Right cardiac atrium (tissue), 5 donors: ENCODE results near the gene NACAD. TPM values are rescaled to one million over a fixed set of nuclear protein-coding genes. Genes with fewer than 3 reads are reported as not detected.

Experiments
- ATAC-seq, 2 donors: fragments of 200-7000 bp; cut with Tn5 transposase; one replicate each; pipeline versions ENCODE4 v1.8.0 to v1.9.1; 2020; ENCODE audit warnings: moderate library complexity in 2 of 2, mild to moderate bottlenecking in 1 of 2
- DNase-seq, 3 donors: peaks; one replicate each; pipeline ENCODE4 v3.0.0-alpha.2; 2020
- H3K27ac ChIP-seq: one replicate; pipeline ENCODE4 v1.5.1; 2013; ENCODE audit warnings: mild to moderate bottlenecking, low read length, control low read depth, moderate library complexity
- H3K27me3 ChIP-seq: one replicate; pipeline ENCODE4 v1.6.1; 2013; ENCODE audit not compliant: control insufficient read depth, insufficient read depth
- H3K4me1 ChIP-seq: one replicate; pipeline ENCODE4 v1.6.1; 2013; ENCODE audit warnings: low read length; ENCODE audit not compliant: control insufficient read depth, insufficient read depth
- H3K4me3 ChIP-seq: one replicate; pipeline ENCODE4 v1.5.1; 2013; ENCODE audit warnings: low read length, control low read depth
- H3K9me3 ChIP-seq: one replicate; pipeline ENCODE4 v1.6.1; 2013; ENCODE audit warnings: low read length; ENCODE audit not compliant: control insufficient read depth
- WGBS: extraction: QIAGEN DNeasy Blood & Tissue Kit; methylation state at CpG from one replicate; pipeline ENCODE4 v1.1.7; 2013; 5-methylcytosine and 5-hydroxymethylcytosine counted together
- intact Hi-C, 4 donors: fragments of 100-400 bp; cut with DNase I; formaldehyde crosslinking; loops; one replicate each; pipeline versions ENCODE4 v1.11.0 to v1.14.0; 2022 to 2023
- polyA plus RNA-seq: library from polyadenylated mRNA; stranded (reverse); fragments of 200-250 nt; gene quantifications from one replicate; pipeline ENCODE4 v1.2.3, GENCODE V29; 2013
- total RNA-seq, 4 donors: library from RNA; stranded (reverse); fragmentation: NEBNext Ultra II Directional; extraction: Animal tissue kit (Norgen Biotek cat#: 25700); gene quantifications; one replicate each; pipeline ENCODE4 v1.2.1, GENCODE V29; 2021
- donor health status: healthy with polysubstance abuse.
- donor health status: DM: no; HTN: yes; CAD: no.
- donor health status: DM: no; HTN: no; CAD: no.
- donor health status: DM: no; HTN: yes; CAD: no; lungs with severe emphysema.
- donor health status: DM: yes; HTN: yes; CAD: no.

Gene NACAD
- total and polyA plus RNA-seq, 5 donors = 3.2 to 6.5 (median 4.8) TPM

- H3K4me3 ChIP-seq = no peak overlapping the region
- no peak for ATAC-seq
- 91% methylated on average over 4 of the region's 4 CpGs for WGBS
Measured at GRCh38 chr7:45032421-45032820, 56.3 kb downstream of the NACAD start.

GRCh38 chr7:45031829-45032228 is 56.9 kb downstream of the NACAD start:
- intact Hi-C loops = no loop called here
- H3K4me3 ChIP-seq = no peak overlapping the region
- no peak overlapping the region for H3K27ac ChIP-seq
- peaks cover 2% of the 10 kb centered on the region for H3K4me1 ChIP-seq
- ATAC-seq (no peak), DNase-seq (no peak)
- no peaks in the 10 kb centered on the region for H3K9me3 ChIP-seq
- 81% methylated on average over 4 of the region's 4 CpGs for WGBS
- H3K27me3 ChIP-seq = no peaks in the 10 kb centered on the region

More at GRCh38 chr7:45032421-45032820, 56.3 kb downstream of the NACAD start:
- no peak for DNase-seq
- Histone ChIP-seq H3K9me3 (no peaks in the 10 kb centered on the region), H3K27ac (no peak overlapping the region), H3K27me3 (no peaks in the 10 kb centered on the region), H3K4me1 (peaks cover 2% of the 10 kb centered on the region)
- intact Hi-C loops = no loop called here

Other genes starting within 250 kb of the NACAD start
- 100 to 1,000 TPM; 195 to 233 (median 224) TPM for gene H2AZ2, start 240.9 kb downstream of the NACAD start, total RNA-seq
- gene H2AZ2, start 240.9 kb downstream of the NACAD start, polyA plus RNA-seq = 163 TPM
- 10 to 100 TPM; 13.5 to 22.4 (median 14.8) TPM for gene PURB, start 203.4 kb downstream of the NACAD start, total RNA-seq
- 6.9 TPM for gene PURB, start 203.4 kb downstream of the NACAD start, polyA plus RNA-seq
- gene MYO1G, start 110.0 kb downstream of the NACAD start, total RNA-seq = 1 to 10 TPM in 3 of 4 donors, under 1 TPM in 1; 0.91 to 3.0 (median 2.2) TPM
- 0.70 TPM for gene MYO1G, start 110.0 kb downstream of the NACAD start, polyA plus RNA-seq
- 10 to 100 TPM; 26.4 to 37.0 (median 32.4) TPM for gene CCM2, start 88.8 kb downstream of the NACAD start, total RNA-seq
- gene CCM2, start 88.8 kb downstream of the NACAD start, polyA plus RNA-seq = 32.8 TPM
- gene TBRG4, start 22.7 kb upstream of the NACAD start, total RNA-seq = 10 to 100 TPM; 49.5 to 68.1 (median 55.3) TPM
- 46.2 TPM for gene TBRG4, start 22.7 kb upstream of the NACAD start, polyA plus RNA-seq
- 10 to 100 TPM; 22.2 to 45.5 (median 32.4) TPM for gene RAMP3, start 68.8 kb upstream of the NACAD start, total RNA-seq
- gene RAMP3, start 68.8 kb upstream of the NACAD start, polyA plus RNA-seq = 58.4 TPM